ENCODE results near the gene CD28. TPM values are rescaled to one million over a fixed set of nuclear protein-coding genes. Genes with fewer than 3 reads are reported as not detected.

Gene CD28
- total and polyA plus RNA-seq, 2 experiments from 2014 or later: not detected

- Histone ChIP-seq H3K4me1 (ENCODE audit: low read depth) (no peaks in the 10 kb centered on the region), H3K4me3 (no peak overlapping the region), H3K36me3 (no peaks in the 10 kb centered on the region), H3K9me3 (ENCODE audit: low read depth) (no peaks in the 10 kb centered on the region), H3K27ac (no peak overlapping the region), H3K27me3 (no peaks in the 10 kb centered on the region)
- no peak for TF ChIP-seq CTCF (IDR thresholded peaks at IDR 0.05; ENCODE audit: low read depth, low read length)
- peak in 1 of 2 donors; percentile 53 for DNase-seq (ENCODE audit: low read depth in 1 of 2, low spot score in 1 of 2)
Measured at GRCh38 chr2:203681978-203682377, 24.5 kb upstream of the CD28 start.

- Histone ChIP-seq H3K9me3 (ENCODE audit: low read depth) (no peaks in the 10 kb centered on the region), H3K4me3 (no peak overlapping the region), H3K4me1 (ENCODE audit: low read depth) (no peaks in the 10 kb centered on the region), H3K27me3 (no peaks in the 10 kb centered on the region), H3K27ac (no peak overlapping the region), H3K36me3 (no peaks in the 10 kb centered on the region)
- no peak for TF ChIP-seq CTCF (IDR thresholded peaks at IDR 0.05; ENCODE audit: low read depth, low read length)
- DNase-seq (ENCODE audit: low read depth in 1 of 2, low spot score in 1 of 2): peak in 1 of 2 donors; percentile 94
Measured at GRCh38 chr2:203682688-203683130, 23.7 kb upstream of the CD28 start.

DNA sequence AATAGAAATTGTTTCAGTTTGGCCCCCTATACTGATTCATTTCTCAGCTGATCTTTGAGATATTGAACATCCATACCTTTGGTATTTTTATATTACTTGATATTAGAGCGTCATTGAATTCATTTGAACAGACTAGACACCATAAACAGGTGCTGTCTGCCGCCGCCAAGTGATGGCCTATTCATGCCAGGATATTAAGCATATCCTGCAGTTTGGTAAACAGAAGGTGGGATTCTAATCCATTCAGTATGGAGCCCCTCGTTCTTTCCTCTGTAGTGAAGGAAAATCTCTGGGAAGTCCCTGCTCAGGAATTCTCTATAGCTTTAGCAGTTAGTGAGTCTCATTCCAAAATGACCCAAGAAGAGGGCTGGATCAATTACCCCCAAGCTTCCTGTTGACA is 23.0 kb upstream of the CD28 start:
- Histone ChIP-seq H3K4me1 (ENCODE audit: low read depth) (peaks cover under 1% of the 10 kb centered on the region), H3K27me3 (no peaks in the 10 kb centered on the region), H3K27ac (no peak overlapping the region), H3K36me3 (no peaks in the 10 kb centered on the region), H3K4me3 (no peak overlapping the region), H3K9me3 (ENCODE audit: low read depth) (no peaks in the 10 kb centered on the region)
- no peak for DNase-seq (ENCODE audit: low read depth in 1 of 2, low spot score in 1 of 2)
- TF ChIP-seq CTCF (IDR thresholded peaks at IDR 0.05; ENCODE audit: low read depth, low read length): no peak

- no peaks in the 10 kb centered on the region for H3K9me3 ChIP-seq (ENCODE audit: low read depth)
- H3K27ac ChIP-seq: no peak overlapping the region
- peak in 1 of 2 donors; percentile 90 for DNase-seq (ENCODE audit: low read depth in 1 of 2, low spot score in 1 of 2)
- no peak for TF ChIP-seq CTCF (IDR thresholded peaks at IDR 0.05; ENCODE audit: low read depth, low read length)
- no peaks in the 10 kb centered on the region for H3K36me3 ChIP-seq
- peaks cover 7% of the 10 kb centered on the region for H3K4me1 ChIP-seq (ENCODE audit: low read depth)
- H3K27me3 ChIP-seq: no peaks in the 10 kb centered on the region
- H3K4me3 ChIP-seq: no peak overlapping the region
Measured at GRCh38 chr2:203683932-203684556, 22.4 kb upstream of the CD28 start.

DNA sequence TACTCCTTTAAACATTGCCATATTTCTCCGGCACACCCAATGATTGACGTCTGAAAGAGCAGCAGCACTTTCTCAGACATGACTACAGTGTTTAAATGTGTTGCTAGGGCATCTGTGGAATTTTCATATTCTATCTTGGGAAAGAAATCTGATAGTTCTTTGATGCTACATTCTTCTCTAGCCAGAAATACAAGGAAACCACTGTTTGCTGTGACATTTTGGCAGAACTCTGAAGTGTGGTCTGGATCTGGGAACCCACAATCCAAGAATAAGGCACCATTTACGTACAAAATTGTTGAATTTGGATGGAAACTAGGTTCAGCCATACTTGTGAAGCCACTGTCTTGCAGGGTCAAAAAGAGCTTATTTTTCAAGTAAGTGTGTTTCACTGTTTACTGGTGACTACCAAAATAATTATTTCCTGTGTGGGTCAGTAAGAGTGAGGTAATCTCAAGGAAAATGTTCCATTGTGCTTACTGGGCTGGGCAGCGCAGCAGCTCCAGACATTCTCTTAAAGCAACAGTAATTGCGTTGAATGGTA is 21.3 kb upstream of the CD28 start:
- peak in 1 of 2 donors; percentile 96 for DNase-seq (ENCODE audit: low read depth in 1 of 2, low spot score in 1 of 2)
- H3K27ac ChIP-seq: no peak overlapping the region
- H3K27me3 ChIP-seq: no peaks in the 10 kb centered on the region
- H3K9me3 ChIP-seq (ENCODE audit: low read depth): no peaks in the 10 kb centered on the region
- H3K4me1 ChIP-seq (ENCODE audit: low read depth): peaks cover 8% of the 10 kb centered on the region
- TF ChIP-seq CTCF (IDR thresholded peaks at IDR 0.05; ENCODE audit: low read depth, low read length): no peak
- no peaks in the 10 kb centered on the region for H3K36me3 ChIP-seq
- no peak overlapping the region for H3K4me3 ChIP-seq
